ENCODE measurements around the gene RANGRF. TPM values are rescaled to one million over a fixed set of nuclear protein-coding genes. Genes with fewer than 3 reads are reported as not detected.

The RANGRF gene
- total and polyA plus RNA-seq, 9 of the 15 experiments (the other 6 are each of a cell fraction or from before 2014, with no cell fraction given): 7.6 to 60.0 (median 16.0) TPM

DNA sequence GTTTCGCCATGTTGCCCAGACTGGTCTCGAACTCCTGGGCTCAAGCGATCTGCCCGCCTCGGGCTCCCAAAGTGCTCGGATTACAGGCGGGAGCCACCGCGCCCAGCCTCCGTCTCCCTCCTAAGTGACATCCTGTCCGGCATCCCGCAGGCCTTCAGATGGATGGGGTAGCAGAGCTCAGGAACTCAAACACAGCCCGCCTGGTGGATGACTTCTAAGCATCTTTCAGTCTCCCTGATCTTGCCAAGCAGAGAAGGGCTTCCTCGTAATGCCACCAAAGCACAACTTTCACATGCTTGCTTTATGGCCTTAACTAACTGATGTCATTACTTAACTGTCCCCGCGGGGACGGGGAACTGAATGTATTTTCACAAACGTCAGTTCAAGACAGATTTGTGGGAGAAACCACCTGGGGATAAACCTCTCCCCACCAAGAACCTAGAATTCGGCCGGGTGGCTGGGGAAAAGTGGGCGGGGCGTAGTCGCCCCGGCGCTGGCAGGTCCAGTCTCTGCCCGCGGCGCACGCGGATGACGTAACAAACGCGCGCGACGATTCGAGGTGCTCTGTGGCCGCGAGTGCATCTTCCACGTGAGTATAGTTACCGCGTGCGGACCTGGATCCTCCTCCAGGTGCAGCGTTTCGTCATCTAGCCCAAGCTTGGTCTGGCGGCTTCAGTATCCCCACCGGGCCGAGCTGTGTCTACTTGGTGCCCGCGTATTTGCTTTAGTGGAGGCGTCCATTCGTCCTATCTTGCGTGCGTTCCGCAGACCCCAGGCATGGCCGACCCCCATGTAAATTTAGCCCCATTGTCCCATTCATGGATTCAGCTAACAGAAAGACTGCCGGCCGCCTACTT, 39.5 kb upstream of the RANGRF start, which contains the start of gene PFAS (continued):
- TF ChIP-seq, protein P1, sequence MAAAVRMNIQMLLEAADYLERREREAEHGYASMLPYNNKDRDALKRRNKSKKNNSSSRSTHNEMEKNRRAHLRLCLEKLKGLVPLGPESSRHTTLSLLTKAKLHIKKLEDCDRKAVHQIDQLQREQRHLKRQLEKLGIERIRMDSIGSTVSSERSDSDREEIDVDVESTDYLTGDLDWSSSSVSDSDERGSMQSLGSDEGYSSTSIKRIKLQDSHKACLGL (CRISPR knock-in tag; IDR thresholded peaks at IDR 0.05; ENCODE audit: borderline replicate concordance, poor library complexity, severe bottlenecking): peak; percentile 82
- no peak for TF ChIP-seq LARP7 (IDR thresholded peaks at IDR 0.05)
- no peak for TF ChIP-seq ZNF316 (IDR thresholded peaks at IDR 0.05)
- no peak for TF ChIP-seq HDAC6 (IDR thresholded peaks at IDR 0.05; ENCODE audit: low read depth, low read length)
- TF ChIP-seq, protein P2, sequence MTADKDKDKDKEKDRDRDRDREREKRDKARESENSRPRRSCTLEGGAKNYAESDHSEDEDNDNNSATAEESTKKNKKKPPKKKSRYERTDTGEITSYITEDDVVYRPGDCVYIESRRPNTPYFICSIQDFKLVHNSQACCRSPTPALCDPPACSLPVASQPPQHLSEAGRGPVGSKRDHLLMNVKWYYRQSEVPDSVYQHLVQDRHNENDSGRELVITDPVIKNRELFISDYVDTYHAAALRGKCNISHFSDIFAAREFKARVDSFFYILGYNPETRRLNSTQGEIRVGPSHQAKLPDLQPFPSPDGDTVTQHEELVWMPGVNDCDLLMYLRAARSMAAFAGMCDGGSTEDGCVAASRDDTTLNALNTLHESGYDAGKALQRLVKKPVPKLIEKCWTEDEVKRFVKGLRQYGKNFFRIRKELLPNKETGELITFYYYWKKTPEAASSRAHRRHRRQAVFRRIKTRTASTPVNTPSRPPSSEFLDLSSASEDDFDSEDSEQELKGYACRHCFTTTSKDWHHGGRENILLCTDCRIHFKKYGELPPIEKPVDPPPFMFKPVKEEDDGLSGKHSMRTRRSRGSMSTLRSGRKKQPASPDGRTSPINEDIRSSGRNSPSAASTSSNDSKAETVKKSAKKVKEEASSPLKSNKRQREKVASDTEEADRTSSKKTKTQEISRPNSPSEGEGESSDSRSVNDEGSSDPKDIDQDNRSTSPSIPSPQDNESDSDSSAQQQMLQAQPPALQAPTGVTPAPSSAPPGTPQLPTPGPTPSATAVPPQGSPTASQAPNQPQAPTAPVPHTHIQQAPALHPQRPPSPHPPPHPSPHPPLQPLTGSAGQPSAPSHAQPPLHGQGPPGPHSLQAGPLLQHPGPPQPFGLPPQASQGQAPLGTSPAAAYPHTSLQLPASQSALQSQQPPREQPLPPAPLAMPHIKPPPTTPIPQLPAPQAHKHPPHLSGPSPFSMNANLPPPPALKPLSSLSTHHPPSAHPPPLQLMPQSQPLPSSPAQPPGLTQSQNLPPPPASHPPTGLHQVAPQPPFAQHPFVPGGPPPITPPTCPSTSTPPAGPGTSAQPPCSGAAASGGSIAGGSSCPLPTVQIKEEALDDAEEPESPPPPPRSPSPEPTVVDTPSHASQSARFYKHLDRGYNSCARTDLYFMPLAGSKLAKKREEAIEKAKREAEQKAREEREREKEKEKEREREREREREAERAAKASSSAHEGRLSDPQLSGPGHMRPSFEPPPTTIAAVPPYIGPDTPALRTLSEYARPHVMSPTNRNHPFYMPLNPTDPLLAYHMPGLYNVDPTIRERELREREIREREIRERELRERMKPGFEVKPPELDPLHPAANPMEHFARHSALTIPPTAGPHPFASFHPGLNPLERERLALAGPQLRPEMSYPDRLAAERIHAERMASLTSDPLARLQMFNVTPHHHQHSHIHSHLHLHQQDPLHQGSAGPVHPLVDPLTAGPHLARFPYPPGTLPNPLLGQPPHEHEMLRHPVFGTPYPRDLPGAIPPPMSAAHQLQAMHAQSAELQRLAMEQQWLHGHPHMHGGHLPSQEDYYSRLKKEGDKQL (CRISPR knock-in tag; IDR thresholded peaks at IDR 0.05; ENCODE audit: borderline replicate concordance): no peak
- TF ChIP-seq PYGO2 (tag; IDR thresholded peaks at IDR 0.05): no peak
- peak; percentile 56; the same call in 1 of the 2 replicates for TF ChIP-seq CTBP1 (IDR thresholded peaks at IDR 0.05; ENCODE audit: borderline replicate concordance)
- TF ChIP-seq, protein P3, sequence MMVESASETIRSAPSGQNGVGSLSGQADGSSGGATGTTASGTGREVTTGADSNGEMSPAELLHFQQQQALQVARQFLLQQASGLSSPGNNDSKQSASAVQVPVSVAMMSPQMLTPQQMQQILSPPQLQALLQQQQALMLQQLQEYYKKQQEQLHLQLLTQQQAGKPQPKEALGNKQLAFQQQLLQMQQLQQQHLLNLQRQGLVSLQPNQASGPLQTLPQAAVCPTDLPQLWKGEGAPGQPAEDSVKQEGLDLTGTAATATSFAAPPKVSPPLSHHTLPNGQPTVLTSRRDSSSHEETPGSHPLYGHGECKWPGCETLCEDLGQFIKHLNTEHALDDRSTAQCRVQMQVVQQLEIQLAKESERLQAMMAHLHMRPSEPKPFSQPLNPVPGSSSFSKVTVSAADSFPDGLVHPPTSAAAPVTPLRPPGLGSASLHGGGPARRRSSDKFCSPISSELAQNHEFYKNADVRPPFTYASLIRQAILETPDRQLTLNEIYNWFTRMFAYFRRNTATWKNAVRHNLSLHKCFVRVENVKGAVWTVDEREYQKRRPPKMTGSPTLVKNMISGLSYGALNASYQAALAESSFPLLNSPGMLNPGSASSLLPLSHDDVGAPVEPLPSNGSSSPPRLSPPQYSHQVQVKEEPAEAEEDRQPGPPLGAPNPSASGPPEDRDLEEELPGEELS (CRISPR knock-in tag; IDR thresholded peaks at IDR 0.05; ENCODE audit: borderline replicate concordance): no peak
- no peak for TF ChIP-seq NR1H2 (CRISPR knock-in tag; IDR thresholded peaks at IDR 0.05)
- peak; percentile 92 for TF ChIP-seq RBBP5 (IDR thresholded peaks at IDR 0.05; ENCODE audit: borderline replicate concordance, insufficient read depth, low read length, poor library complexity, severe bottlenecking)
- no peak for TF ChIP-seq NR2F6 (CRISPR knock-in tag; IDR thresholded peaks at IDR 0.05)
- TF ChIP-seq ELF1 (tag; IDR thresholded peaks at IDR 0.05): no peak
- TF ChIP-seq NR2C2 (CRISPR knock-in tag; IDR thresholded peaks at IDR 0.05): no peak
- no peak; the same call in 1 of the 2 replicates for TF ChIP-seq NR2C2 (tag; IDR thresholded peaks at IDR 0.05)
- no peak for TF ChIP-seq ZNF583 (CRISPR knock-in tag; IDR thresholded peaks at IDR 0.05)
- TF ChIP-seq, protein P4, sequence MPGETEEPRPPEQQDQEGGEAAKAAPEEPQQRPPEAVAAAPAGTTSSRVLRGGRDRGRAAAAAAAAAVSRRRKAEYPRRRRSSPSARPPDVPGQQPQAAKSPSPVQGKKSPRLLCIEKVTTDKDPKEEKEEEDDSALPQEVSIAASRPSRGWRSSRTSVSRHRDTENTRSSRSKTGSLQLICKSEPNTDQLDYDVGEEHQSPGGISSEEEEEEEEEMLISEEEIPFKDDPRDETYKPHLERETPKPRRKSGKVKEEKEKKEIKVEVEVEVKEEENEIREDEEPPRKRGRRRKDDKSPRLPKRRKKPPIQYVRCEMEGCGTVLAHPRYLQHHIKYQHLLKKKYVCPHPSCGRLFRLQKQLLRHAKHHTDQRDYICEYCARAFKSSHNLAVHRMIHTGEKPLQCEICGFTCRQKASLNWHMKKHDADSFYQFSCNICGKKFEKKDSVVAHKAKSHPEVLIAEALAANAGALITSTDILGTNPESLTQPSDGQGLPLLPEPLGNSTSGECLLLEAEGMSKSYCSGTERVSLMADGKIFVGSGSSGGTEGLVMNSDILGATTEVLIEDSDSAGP (CRISPR knock-in tag; IDR thresholded peaks at IDR 0.05): no peak
- TF ChIP-seq GTF2F1 (IDR thresholded peaks at IDR 0.05; ENCODE audit: low read depth, low read length): no peak
- TF ChIP-seq LEF1 (IDR thresholded peaks at IDR 0.05): no peak
- no peak; the same call in 1 of the 2 replicates for TF ChIP-seq ZBED1 (IDR thresholded peaks at IDR 0.05)

Measured in K562 (cell line).